ENCODE data around the gene CTU2. TPM values are rescaled to one million over a fixed set of nuclear protein-coding genes. Genes with fewer than 3 reads are reported as not detected.

Gene CTU2
- total RNA-seq, 2 donors from 2014 or later = 5.7 to 10.2 TPM

- Histone ChIP-seq H3K27ac (no peak overlapping the region), H3K27me3 (no peaks in the 10 kb centered on the region), H3K36me3 (replicated peaks in 1 of 2; ENCODE audit: insufficient read depth in 1 of 2, low read depth in 2 of 2) (no peaks in the 10 kb centered on the region), H3K4me1 (peaks cover 40% of the 10 kb centered on the region), H3K9me3 (no peaks in the 10 kb centered on the region), H3K4me3 (no peak overlapping the region)
- no peak for ATAC-seq
- intact Hi-C loops (cut with DNase I) = loop anchor here (10.0 kb wide), 1 partner anchor 70 kb away; no protein-coding TSS in a partner anchor
- no peak for DNase-seq
- 74% methylated on average over 14 of the region's 15 CpGs for WGBS, 2 donors
- TF ChIP-seq POLR2A (IDR thresholded peaks at IDR 0.05) (no peak), CTCF (IDR thresholded peaks at IDR 0.05) (no peak)
Observed at GRCh38 chr16:88684569-88685155, 21.6 kb upstream of the CTU2 start.

GRCh38 chr16:88685156-88686061 lies 20.9 kb upstream of the CTU2 start:
- no peaks in the 10 kb centered on the region for H3K36me3 ChIP-seq (replicated peaks in 1 of 2; ENCODE audit: insufficient read depth in 1 of 2, low read depth in 2 of 2)
- peak overlapping the region in 3 of 4 donors; percentile 56 to 80 (median 62) for H3K27ac ChIP-seq
- intact Hi-C loops (cut with DNase I) = loop anchor here (10.0 kb wide), 1 partner anchor 71 kb away; no protein-coding TSS in a partner anchor
- TF ChIP-seq CTCF (IDR thresholded peaks at IDR 0.05) (peak in 6 of 7 experiments; percentile 29 to 52 (median 42)), POLR2A (IDR thresholded peaks at IDR 0.05) (no peak)
- H3K27me3 ChIP-seq = no peaks in the 10 kb centered on the region
- peaks cover 40% of the 10 kb centered on the region for H3K4me1 ChIP-seq
- no peaks in the 10 kb centered on the region for H3K9me3 ChIP-seq
- no peak for ATAC-seq
- peak in 3 of 4 donors; percentile 34 to 56 (median 42) for DNase-seq
- WGBS, 2 donors = 3 to 8% methylated on average over 8 to 32 of the region's 33 CpGs
- peak overlapping the region; percentile 67 to 74 for H3K4me3 ChIP-seq

- H3K9me3 ChIP-seq = no peaks in the 10 kb centered on the region
- ATAC-seq = peak; percentile 37
- intact Hi-C loops (cut with DNase I) = loop anchor here (10.0 kb wide), 1 partner anchor 71 kb away; no protein-coding TSS in a partner anchor
- WGBS, 2 donors = 0% methylated on average over 3 to 25 of the region's 25 CpGs
- peak overlapping the region; percentile 67 to 74 for H3K4me3 ChIP-seq
- TF ChIP-seq CTCF (IDR thresholded peaks at IDR 0.05) (no peak), POLR2A (IDR thresholded peaks at IDR 0.05) (no peak)
- peak overlapping the region; percentile 25 to 80 (median 59) for H3K27ac ChIP-seq
- no peaks in the 10 kb centered on the region for H3K27me3 ChIP-seq
- H3K4me1 ChIP-seq = peaks cover 40% of the 10 kb centered on the region
- H3K36me3 ChIP-seq (replicated peaks in 1 of 2; ENCODE audit: insufficient read depth in 1 of 2, low read depth in 2 of 2) = no peaks in the 10 kb centered on the region
- peak; percentile 53 to 77 (median 62) for DNase-seq
Observed at GRCh38 chr16:88686062-88686438, 20.3 kb upstream of the CTU2 start.

- Histone ChIP-seq H3K27ac (peak within 1 kb of the TSS; percentile 25 to 80 (median 59)), H3K4me1 (peaks cover 40% of the 10 kb centered on the region), H3K4me3 (peak within 1 kb of the TSS; percentile 67 to 74), H3K9me3 (no peaks in the 10 kb centered on the region), H3K36me3 (replicated peaks in 1 of 2; ENCODE audit: insufficient read depth in 1 of 2, low read depth in 2 of 2) (no peaks in the 10 kb centered on the region), H3K27me3 (no peaks in the 10 kb centered on the region)
- DNase-seq (peak; percentile 85 to 94 (median 88)), ATAC-seq (peak; percentile 84)
- TF ChIP-seq CTCF (IDR thresholded peaks at IDR 0.05) = no peak
- TF ChIP-seq POLR2A (IDR thresholded peaks at IDR 0.05) = peak in 2 of 3 donors; percentile 19 to 25
- intact Hi-C loops (cut with DNase I) = loop anchor here (10.0 kb wide), 1 partner anchor 72 kb away; no protein-coding TSS in a partner anchor
- 6 to 27% methylated on average over 6 to 65 of the region's 65 CpGs for WGBS, 2 donors
Observed at GRCh38 chr16:88686439-88687253, 19.7 kb upstream of the CTU2 start, which contains the start of gene SNAI3. Gene SNAI3 (minus strand): TSS chr16:88686507. CDS start chr16:88686406, 101 bp downstream.
